MM.1S (cell line): ENCODE measurements around the gene TUSC7.

Source experiments
- DNase-seq: peaks from one replicate; pipeline ENCODE4 v3.0.0-alpha.2; 2015
- H2AFZ ChIP-seq: fragments of 300-600 bp; sonication (generic); 2 replicates; pipeline ENCODE4 v1.6.0; 2016; ENCODE audit warnings: antibody characterized with exemption, low read length
- H3F3A ChIP-seq: fragments of 300-600 bp; sonication (generic); 2 replicates; pipeline ENCODE4 v1.6.1; 2016; ENCODE audit warnings: mild to moderate bottlenecking, antibody characterized with exemption, low read length, moderate library complexity, mixed read lengths; ENCODE audit not compliant: insufficient read depth
- H3K27ac ChIP-seq: fragments of 300-600 bp; sonication (generic); 2 replicates; pipeline ENCODE4 v1.5.1; 2016; ENCODE audit warnings: mild to moderate bottlenecking, low read length
- H3K27me3 ChIP-seq: fragments of 300-600 bp; sonication (generic); replicated peaks from 2 replicates; pipeline ENCODE4 v1.6.0; 2016; ENCODE audit warnings: low read length; ENCODE audit not compliant: insufficient read depth
- H3K36me3 ChIP-seq: fragments of 300-600 bp; sonication (generic); replicated peaks from 2 replicates; pipeline ENCODE4 v1.6.1; 2016; ENCODE audit warnings: mild to moderate bottlenecking, low read length, mixed read lengths; ENCODE audit not compliant: insufficient read depth
- H3K4me1 ChIP-seq: fragments of 300-600 bp; sonication (generic); 2 replicates; pipeline ENCODE4 v1.6.1; 2016; ENCODE audit warnings: low read length, mixed read lengths
- H3K4me2 ChIP-seq: fragments of 300-600 bp; sonication (generic); 2 replicates; pipeline ENCODE4 v1.6.0; 2016; ENCODE audit warnings: low read depth, low read length
- H3K4me3 ChIP-seq: fragments of 300-600 bp; sonication (generic); 2 replicates; pipeline ENCODE4 v1.5.1; 2016; ENCODE audit warnings: low read length, mixed read lengths
- H3K79me2 ChIP-seq: fragments of 300-600 bp; sonication (generic); 2 replicates; pipeline ENCODE4 v1.6.1; 2016; ENCODE audit warnings: mixed run types, low read length, mixed read lengths
- H3K9ac ChIP-seq: fragments of 300-600 bp; sonication (generic); 2 replicates; pipeline ENCODE4 v1.6.1; 2016; ENCODE audit warnings: low read length, mixed read lengths
- H3K9me2 ChIP-seq: fragments of 300-600 bp; sonication (generic); replicated peaks from 2 replicates; pipeline ENCODE4 v1.6.1; 2016; ENCODE audit warnings: mild to moderate bottlenecking, low read length, mixed read lengths; ENCODE audit not compliant: insufficient read depth
- H3K9me3 ChIP-seq: fragments of 300-600 bp; sonication (generic); replicated peaks from 2 replicates; pipeline ENCODE4 v1.6.1; 2016; ENCODE audit warnings: mild to moderate bottlenecking, low read length, mixed read lengths; ENCODE audit not compliant: insufficient read depth
- H4K20me1 ChIP-seq: fragments of 300-600 bp; sonication (generic); 2 replicates; pipeline ENCODE4 v1.6.1; 2016; ENCODE audit warnings: mild to moderate bottlenecking, low read length, moderate library complexity, mixed read lengths; ENCODE audit not compliant: insufficient read depth
- CTCF ChIP-seq: fragments of 300-600 bp; sonication (generic); IDR thresholded peaks from 2 replicates; pipeline ENCODE4 v1.5.1; 2016; ENCODE audit warnings: antibody characterized with exemption, low read length, mixed read lengths
- EZH2 ChIP-seq: fragments of 300-600 bp; sonication (generic); optimal IDR thresholded peaks from 2 replicates; pipeline ENCODE3; 2017; ENCODE audit warnings: low read depth, mild to moderate bottlenecking, antibody characterized with exemption, low read length, mixed read lengths
- EZH2phosphoT487 ChIP-seq: fragments of 300-600 bp; sonication (generic); IDR thresholded peaks from 2 replicates; pipeline ENCODE4 v1.6.1; 2018; ENCODE audit warnings: antibody characterized with exemption, low read length

TUSC7 gene

DNA sequence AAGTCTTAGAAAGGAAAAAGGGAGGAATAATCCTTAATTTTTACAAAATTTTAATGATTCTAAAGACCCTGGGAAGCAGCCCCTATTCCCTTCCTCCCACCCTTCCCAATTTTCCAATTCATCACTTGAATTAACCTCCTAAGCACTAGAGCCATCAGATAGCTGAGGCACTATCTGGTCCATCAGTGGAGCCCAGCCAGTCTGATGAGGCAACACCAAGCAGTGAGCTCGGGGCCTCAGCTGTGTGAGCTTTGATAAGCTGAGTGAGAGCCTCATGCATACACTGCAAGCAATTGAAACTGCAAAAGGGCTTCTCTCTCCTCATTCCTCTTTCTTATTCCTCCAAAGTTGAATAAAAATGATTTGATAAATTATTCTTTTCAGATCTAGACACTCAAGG is 31.9 kb downstream of the TUSC7 start:
- H3K79me2 ChIP-seq: no peaks in the 10 kb centered on the region
- no peak overlapping the region for H3K4me3 ChIP-seq
- H3K9me3 ChIP-seq: no peaks in the 10 kb centered on the region
- H3K4me1 ChIP-seq: no peaks in the 10 kb centered on the region
- no peak for DNase-seq
- H3K4me2 ChIP-seq: no peak overlapping the region
- no peaks in the 10 kb centered on the region for H4K20me1 ChIP-seq
- no peaks in the 10 kb centered on the region for H3K9me2 ChIP-seq
- no peaks in the 10 kb centered on the region for H3F3A ChIP-seq
- no peaks in the 10 kb centered on the region for H3K36me3 ChIP-seq
- H2AFZ ChIP-seq: no peak overlapping the region
- no peak overlapping the region for H3K27ac ChIP-seq
- H3K9ac ChIP-seq: no peak overlapping the region
- TF ChIP-seq EZH2phosphoT487 (no peak), EZH2 (no peak), CTCF (no peak)
- H3K27me3 ChIP-seq: no peaks in the 10 kb centered on the region

DNA sequence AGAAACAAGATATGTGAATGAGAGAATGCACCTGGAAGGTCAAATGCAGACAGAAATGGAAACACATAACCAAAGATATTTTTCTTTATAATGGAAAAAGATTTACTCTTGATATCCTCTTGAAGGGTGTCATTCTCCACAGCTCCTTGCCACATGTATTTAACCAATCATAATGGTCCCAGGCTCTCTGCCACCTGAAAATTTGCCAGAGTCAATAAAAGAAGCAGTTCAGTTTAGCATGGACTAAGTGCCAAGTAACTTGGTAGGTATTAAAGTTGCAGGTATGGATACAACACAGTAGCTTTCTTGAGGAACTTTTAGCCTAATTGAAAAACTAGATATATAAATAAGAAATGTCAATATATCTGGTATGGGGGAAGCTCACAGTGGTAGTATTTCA is 33.5 kb downstream of the TUSC7 start:
- DNase-seq: no peak
- H2AFZ ChIP-seq: no peak overlapping the region
- H3K9ac ChIP-seq: no peak overlapping the region
- no peaks in the 10 kb centered on the region for H3K36me3 ChIP-seq
- H4K20me1 ChIP-seq: no peaks in the 10 kb centered on the region
- TF ChIP-seq EZH2: no peak
- no peak for TF ChIP-seq EZH2phosphoT487
- no peak for TF ChIP-seq CTCF
- H3K4me1 ChIP-seq: no peaks in the 10 kb centered on the region
- no peak overlapping the region for H3K27ac ChIP-seq
- no peaks in the 10 kb centered on the region for H3K27me3 ChIP-seq
- no peaks in the 10 kb centered on the region for H3K79me2 ChIP-seq
- no peaks in the 10 kb centered on the region for H3K9me2 ChIP-seq
- no peak overlapping the region for H3K4me2 ChIP-seq
- H3K4me3 ChIP-seq: no peak overlapping the region
- no peaks in the 10 kb centered on the region for H3F3A ChIP-seq
- H3K9me3 ChIP-seq: no peaks in the 10 kb centered on the region

DNA sequence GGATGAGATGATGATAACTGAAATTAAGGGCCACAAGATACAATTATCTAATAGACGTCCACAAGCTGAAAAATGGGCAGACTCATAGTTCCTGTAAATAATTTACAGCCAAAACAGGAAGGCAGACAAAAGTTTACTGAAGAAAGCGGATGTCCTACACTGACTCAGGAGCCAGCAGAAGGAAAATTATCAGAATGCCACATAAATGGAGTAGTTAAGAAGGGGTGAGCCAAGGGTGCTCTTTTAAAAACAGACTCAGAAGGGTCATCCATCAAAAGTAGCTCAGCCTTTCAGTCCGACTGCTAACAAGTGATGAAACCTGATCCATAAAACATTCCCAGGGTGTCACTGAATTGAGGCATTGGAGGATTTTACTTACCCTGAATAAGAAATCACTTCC is 39.8 kb downstream of the TUSC7 start:
- Histone ChIP-seq H3K36me3 (no peaks in the 10 kb centered on the region), H3K9me2 (no peaks in the 10 kb centered on the region), H4K20me1 (no peaks in the 10 kb centered on the region), H3K9me3 (no peaks in the 10 kb centered on the region), H2AFZ (no peak overlapping the region), H3K27ac (no peak overlapping the region), H3K79me2 (no peaks in the 10 kb centered on the region), H3K9ac (no peak overlapping the region), H3K4me2 (no peak overlapping the region), H3K4me1 (no peaks in the 10 kb centered on the region), H3K27me3 (no peaks in the 10 kb centered on the region), H3K4me3 (no peak overlapping the region), H3F3A (no peaks in the 10 kb centered on the region)
- DNase-seq: no peak
- no peak for TF ChIP-seq EZH2phosphoT487
- no peak for TF ChIP-seq CTCF
- no peak for TF ChIP-seq EZH2

DNA sequence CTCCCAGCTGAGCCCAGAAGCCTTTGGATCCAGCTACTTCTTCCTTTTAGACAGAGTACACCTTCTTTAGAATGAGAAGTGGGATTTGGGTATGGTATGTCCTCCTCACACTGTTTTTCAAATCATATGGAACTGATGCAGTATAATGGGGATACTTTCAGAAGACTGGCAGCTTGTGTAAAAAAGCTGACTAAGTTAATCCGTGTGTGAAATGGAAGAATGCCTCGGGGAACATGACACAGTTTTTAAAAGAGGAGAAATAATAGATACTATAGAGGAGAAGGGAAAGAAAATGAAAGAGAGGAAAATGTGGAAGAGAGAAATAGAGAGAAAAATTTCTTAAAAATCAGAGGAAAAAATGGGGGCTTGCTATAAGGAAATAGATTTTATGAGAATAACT is 47.7 kb downstream of the TUSC7 start:
- Histone ChIP-seq H3K9me2 (no peaks in the 10 kb centered on the region), H3K9ac (no peak overlapping the region), H4K20me1 (no peaks in the 10 kb centered on the region), H3K4me3 (no peak overlapping the region), H3K79me2 (no peaks in the 10 kb centered on the region), H3K9me3 (no peaks in the 10 kb centered on the region), H3K27me3 (no peaks in the 10 kb centered on the region), H3K36me3 (no peaks in the 10 kb centered on the region), H3F3A (no peaks in the 10 kb centered on the region), H3K27ac (no peak overlapping the region), H3K4me2 (no peak overlapping the region), H2AFZ (no peak overlapping the region), H3K4me1 (no peaks in the 10 kb centered on the region)
- DNase-seq: no peak
- TF ChIP-seq CTCF (no peak), EZH2 (no peak), EZH2phosphoT487 (no peak)
